Measurements from ENCODE around the gene PLCB1.

DNA sequence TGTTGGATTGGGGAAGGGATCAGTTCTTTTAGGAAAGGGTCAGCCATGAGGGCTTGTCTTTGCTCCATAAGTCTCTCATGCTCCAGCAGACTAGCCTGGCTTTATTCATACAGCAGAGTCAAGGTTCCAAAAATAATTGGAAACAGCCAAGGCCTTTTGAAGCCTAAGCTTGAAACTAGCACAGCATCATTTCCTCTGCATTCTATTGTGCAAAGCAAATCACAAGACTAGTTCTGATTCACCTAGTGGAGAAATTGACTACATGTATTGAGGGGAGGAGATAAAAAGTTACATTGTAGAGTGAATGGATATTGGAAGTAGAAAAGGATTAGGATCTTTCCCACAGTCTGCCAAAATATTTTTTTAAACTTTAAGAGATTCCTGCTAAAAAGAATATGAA, 777.5 kb downstream of the PLCB1 start:
- TF ChIP-seq, protein P1, sequence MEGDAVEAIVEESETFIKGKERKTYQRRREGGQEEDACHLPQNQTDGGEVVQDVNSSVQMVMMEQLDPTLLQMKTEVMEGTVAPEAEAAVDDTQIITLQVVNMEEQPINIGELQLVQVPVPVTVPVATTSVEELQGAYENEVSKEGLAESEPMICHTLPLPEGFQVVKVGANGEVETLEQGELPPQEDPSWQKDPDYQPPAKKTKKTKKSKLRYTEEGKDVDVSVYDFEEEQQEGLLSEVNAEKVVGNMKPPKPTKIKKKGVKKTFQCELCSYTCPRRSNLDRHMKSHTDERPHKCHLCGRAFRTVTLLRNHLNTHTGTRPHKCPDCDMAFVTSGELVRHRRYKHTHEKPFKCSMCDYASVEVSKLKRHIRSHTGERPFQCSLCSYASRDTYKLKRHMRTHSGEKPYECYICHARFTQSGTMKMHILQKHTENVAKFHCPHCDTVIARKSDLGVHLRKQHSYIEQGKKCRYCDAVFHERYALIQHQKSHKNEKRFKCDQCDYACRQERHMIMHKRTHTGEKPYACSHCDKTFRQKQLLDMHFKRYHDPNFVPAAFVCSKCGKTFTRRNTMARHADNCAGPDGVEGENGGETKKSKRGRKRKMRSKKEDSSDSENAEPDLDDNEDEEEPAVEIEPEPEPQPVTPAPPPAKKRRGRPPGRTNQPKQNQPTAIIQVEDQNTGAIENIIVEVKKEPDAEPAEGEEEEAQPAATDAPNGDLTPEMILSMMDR (IDR thresholded peaks at IDR 0.05; ENCODE audit: low read length), result no peak
- TF ChIP-seq EZH2 (IDR thresholded peaks at IDR 0.05; ENCODE audit: borderline replicate concordance, low read length), result no peak
